ENCODE data around the gene TRAPPC3.

DNA sequence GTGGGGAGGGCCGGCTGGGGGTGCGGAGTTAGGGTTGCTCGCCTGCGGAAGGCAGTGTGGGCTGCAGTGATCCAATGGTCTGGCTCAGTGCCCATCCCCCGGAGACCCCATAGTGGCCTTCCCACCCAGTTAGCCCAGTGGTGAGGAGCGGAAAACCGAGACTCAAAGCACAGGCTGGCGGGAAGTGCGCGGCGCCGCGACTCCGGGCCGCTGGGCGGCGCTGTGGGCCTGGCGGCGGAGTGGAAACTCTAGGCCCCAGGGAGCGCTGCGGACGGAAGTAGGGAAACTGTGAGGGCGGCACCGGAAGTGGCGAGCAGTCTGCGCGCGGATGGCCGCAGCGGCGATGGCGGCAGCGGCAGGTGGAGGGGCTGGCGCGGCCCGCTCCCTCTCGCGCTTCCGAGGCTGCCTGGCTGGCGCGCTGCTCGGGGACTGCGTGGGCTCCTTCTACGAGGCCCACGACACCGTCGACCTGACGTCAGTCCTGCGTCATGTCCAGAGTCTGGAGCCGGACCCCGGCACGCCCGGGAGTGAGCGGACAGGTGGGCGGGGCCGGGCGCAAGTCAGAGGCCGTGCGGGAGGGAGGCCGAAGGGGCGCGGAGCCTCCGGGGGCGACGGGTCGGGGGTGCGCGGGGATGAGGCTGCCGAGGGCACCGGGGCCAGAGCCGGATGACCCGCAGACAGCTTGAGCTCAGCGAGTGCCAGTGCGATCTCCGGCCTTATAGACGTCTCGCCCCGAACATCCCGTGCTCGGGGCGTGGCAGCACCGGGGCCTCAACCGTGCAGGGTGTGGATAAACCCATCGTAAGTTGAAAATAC lies 60.5 kb downstream of the TRAPPC3 start, which contains the start of gene ADPRS:
- TF ChIP-seq, protein P1, sequence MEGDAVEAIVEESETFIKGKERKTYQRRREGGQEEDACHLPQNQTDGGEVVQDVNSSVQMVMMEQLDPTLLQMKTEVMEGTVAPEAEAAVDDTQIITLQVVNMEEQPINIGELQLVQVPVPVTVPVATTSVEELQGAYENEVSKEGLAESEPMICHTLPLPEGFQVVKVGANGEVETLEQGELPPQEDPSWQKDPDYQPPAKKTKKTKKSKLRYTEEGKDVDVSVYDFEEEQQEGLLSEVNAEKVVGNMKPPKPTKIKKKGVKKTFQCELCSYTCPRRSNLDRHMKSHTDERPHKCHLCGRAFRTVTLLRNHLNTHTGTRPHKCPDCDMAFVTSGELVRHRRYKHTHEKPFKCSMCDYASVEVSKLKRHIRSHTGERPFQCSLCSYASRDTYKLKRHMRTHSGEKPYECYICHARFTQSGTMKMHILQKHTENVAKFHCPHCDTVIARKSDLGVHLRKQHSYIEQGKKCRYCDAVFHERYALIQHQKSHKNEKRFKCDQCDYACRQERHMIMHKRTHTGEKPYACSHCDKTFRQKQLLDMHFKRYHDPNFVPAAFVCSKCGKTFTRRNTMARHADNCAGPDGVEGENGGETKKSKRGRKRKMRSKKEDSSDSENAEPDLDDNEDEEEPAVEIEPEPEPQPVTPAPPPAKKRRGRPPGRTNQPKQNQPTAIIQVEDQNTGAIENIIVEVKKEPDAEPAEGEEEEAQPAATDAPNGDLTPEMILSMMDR (IDR thresholded peaks at IDR 0.05 in 2 of 3, conservative IDR thresholded peaks at IDR 0.05 in 1 of 3; ENCODE audit: borderline replicate concordance in 1 of 3, insufficient read depth in 1 of 3, low read depth in 2 of 3, low read length in 2 of 3) = peak; percentile 81 to 98 (median 89)
- TF ChIP-seq, protein P2, sequence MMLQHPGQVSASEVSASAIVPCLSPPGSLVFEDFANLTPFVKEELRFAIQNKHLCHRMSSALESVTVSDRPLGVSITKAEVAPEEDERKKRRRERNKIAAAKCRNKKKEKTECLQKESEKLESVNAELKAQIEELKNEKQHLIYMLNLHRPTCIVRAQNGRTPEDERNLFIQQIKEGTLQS (IDR thresholded peaks at IDR 0.05) = no peak
- peak; percentile 76 for TF ChIP-seq POLR2A (IDR thresholded peaks at IDR 0.05; ENCODE audit: borderline replicate concordance, extremely low read depth, insufficient read depth, insufficient read length)
- TF ChIP-seq ZNF274 (IDR thresholded peaks at IDR 0.05; ENCODE audit: low read depth, low read length) = no peak
- TF ChIP-seq SRF (IDR thresholded peaks at IDR 0.05; ENCODE audit: low read depth) = peak; percentile 79; the same call in 1 of the 2 replicates
- TF ChIP-seq SIN3A (IDR thresholded peaks at IDR 0.05; ENCODE audit: low read depth) = peak; percentile 97
